Neural cell (in vitro differentiated cells): ENCODE data around the gene GSTM3. TPM values are rescaled to one million over a fixed set of nuclear protein-coding genes. Genes with fewer than 3 reads are reported as not detected.

Experiments used
- H2AFZ ChIP-seq: fragments of 200-600, 300-800 bp; sonication (generic), shearing (Covaris generic); 2 replicates; pipeline ENCODE4 v1.6.0; 2014; ENCODE audit warnings: low read depth, mild to moderate bottlenecking, antibody characterized with exemption, low read length, moderate library complexity
- H3F3A ChIP-seq: fragments of 200-600 bp; shearing (Covaris generic); 2 replicates; pipeline ENCODE4 v1.6.1; 2016; ENCODE audit warnings: mild to moderate bottlenecking, moderate library complexity, mixed read lengths, antibody characterized with exemption, low read length; ENCODE audit not compliant: insufficient read depth, poor library complexity, severe bottlenecking
- H3K27ac ChIP-seq: fragments of 200-600, 300-800 bp; sonication (generic), shearing (Covaris generic); 2 replicates; pipeline ENCODE4 v1.5.1; 2014; ENCODE audit warnings: mild to moderate bottlenecking, low read length, moderate library complexity
- H3K27me3 ChIP-seq: fragments of 300-800, 200-600 bp; sonication (generic), shearing (Covaris generic); 2 replicates; pipeline ENCODE4 v1.6.0; 2014; ENCODE audit warnings: mild to moderate bottlenecking, low read depth, low read length, moderate library complexity; ENCODE audit not compliant: insufficient read depth
- H3K36me3 ChIP-seq: fragments of 300-800, 200-600 bp; sonication (generic), shearing (Covaris generic); 2 replicates; pipeline ENCODE4 v1.5.1; 2014; ENCODE audit warnings: mild to moderate bottlenecking, antibody characterized with exemption, low read length, moderate library complexity; ENCODE audit not compliant: insufficient read depth
- H3K4me2 ChIP-seq: fragments of 300-800, 200-600 bp; sonication (generic), shearing (Covaris generic); 2 replicates; pipeline ENCODE4 v1.6.0; 2014; ENCODE audit warnings: mild to moderate bottlenecking, low read length
- H3K4me3 ChIP-seq: fragments of 300-800, 200-600 bp; sonication (generic), shearing (Covaris generic); 2 replicates; pipeline ENCODE4 v1.5.1; 2014; ENCODE audit warnings: mild to moderate bottlenecking, low read length, moderate library complexity
- H3K79me2 ChIP-seq: fragments of 200-600 bp; shearing (Covaris generic); replicated peaks from 2 replicates; pipeline ENCODE4 v1.6.0; 2014; ENCODE audit warnings: mild to moderate bottlenecking, low read length, moderate library complexity; ENCODE audit not compliant: insufficient read depth
- H3K9ac ChIP-seq: fragments of 300-800, 200-600 bp; sonication (generic), shearing (Covaris generic); 2 replicates; pipeline ENCODE4 v1.6.1; 2016; ENCODE audit warnings: mild to moderate bottlenecking, low read length, mixed read lengths
- H3K9me2 ChIP-seq: fragments of 200-600 bp; shearing (Covaris generic); 2 replicates; pipeline ENCODE4 v1.6.1; 2016; ENCODE audit warnings: mild to moderate bottlenecking, low read length, mixed read lengths; ENCODE audit not compliant: insufficient read depth
- H3K9me3 ChIP-seq: fragments of 200-600, 300-800 bp; sonication (generic), shearing (Covaris generic); 2 replicates; pipeline ENCODE4 v1.6.1; 2016; ENCODE audit warnings: mild to moderate bottlenecking, mixed run types, low read length, moderate library complexity, mixed read lengths
- H4K20me1 ChIP-seq: fragments of 200-600 bp; shearing (Covaris generic); 2 replicates; pipeline ENCODE4 v1.6.1; 2016; ENCODE audit warnings: mild to moderate bottlenecking, mixed run types; ENCODE audit not compliant: insufficient read depth
- CTCF ChIP-seq: fragments of 450-650 bp; IDR thresholded peaks from 2 replicates; pipeline ENCODE4 v1.5.1; 2014; ENCODE audit warnings: antibody characterized with exemption, mild to moderate bottlenecking, moderate library complexity; ENCODE audit not compliant: poor library complexity, severe bottlenecking
- MXI1 ChIP-seq: fragments of 450-650 bp; conservative IDR thresholded peaks from 2 replicates; pipeline ENCODE4 v1.6.1; 2014; ENCODE audit warnings: antibody characterized with exemption, mild to moderate bottlenecking; ENCODE audit not compliant: poor library complexity, severe bottlenecking
- POLR2AphosphoS5 ChIP-seq: IDR thresholded peaks from 2 replicates; pipeline ENCODE4 v1.6.1; 2012
- RAD21 ChIP-seq: fragments of 450-650 bp; conservative IDR thresholded peaks from 2 replicates; pipeline ENCODE4 v1.6.1; 2014; ENCODE audit warnings: antibody characterized with exemption, mild to moderate bottlenecking, moderate library complexity
- SMC3 ChIP-seq: fragments of 450-650 bp; conservative IDR thresholded peaks from 2 replicates; pipeline ENCODE4 v1.6.1; 2014; ENCODE audit warnings: antibody characterized with exemption, mild to moderate bottlenecking, moderate library complexity; ENCODE audit not compliant: poor library complexity
- TAF1 ChIP-seq: IDR thresholded peaks from 2 replicates; pipeline ENCODE4 v1.6.1; 2012; ENCODE audit warnings: low read depth
- polyA plus RNA-seq: library from polyadenylated mRNA; depleted of rRNA; stranded (reverse); fragments of >200 nt; gene quantifications from 2 replicates; pipeline ENCODE4 v1.2.3, GENCODE V29; 2014
- TF ChIP-seq, protein P1 (sequence below): IDR thresholded peaks from 2 replicates; pipeline ENCODE4 v1.6.1; 2012; ENCODE audit warnings: borderline replicate concordance

The GSTM3 gene
- polyA plus RNA-seq, 1 donor from 2014 or later, result 195 TPM

DNA sequence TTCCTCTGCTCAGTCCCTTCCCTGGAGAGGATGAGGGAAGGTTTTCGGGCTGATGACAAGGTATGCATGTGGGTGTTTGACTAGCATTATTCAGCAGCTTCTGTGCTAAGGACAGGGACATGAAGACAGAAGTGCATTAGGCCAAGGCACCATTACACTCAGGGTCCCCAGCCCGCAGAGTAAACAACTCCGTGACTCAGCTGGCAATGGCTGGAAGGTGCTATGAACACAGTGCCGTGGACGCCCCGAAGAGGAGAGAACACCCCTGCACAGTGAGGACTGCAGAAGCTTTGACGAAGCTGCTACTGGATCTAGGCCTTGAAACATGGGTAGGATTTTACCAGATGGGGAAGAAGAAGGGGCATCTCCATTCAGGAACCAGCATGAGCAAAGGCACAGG is 36.6 kb upstream of the GSTM3 start:
- H3K4me2 ChIP-seq, result no peak overlapping the region
- H3K79me2 ChIP-seq, result no peaks in the 10 kb centered on the region
- H3F3A ChIP-seq, result no peaks in the 10 kb centered on the region
- H3K27ac ChIP-seq, result no peak overlapping the region
- no peak overlapping the region for H3K4me3 ChIP-seq
- no peaks in the 10 kb centered on the region for H4K20me1 ChIP-seq
- H3K27me3 ChIP-seq, result no peaks in the 10 kb centered on the region
- H3K9ac ChIP-seq, result no peak overlapping the region
- TF ChIP-seq SMC3 (no peak), RAD21 (no peak)
- TF ChIP-seq, protein P1, sequence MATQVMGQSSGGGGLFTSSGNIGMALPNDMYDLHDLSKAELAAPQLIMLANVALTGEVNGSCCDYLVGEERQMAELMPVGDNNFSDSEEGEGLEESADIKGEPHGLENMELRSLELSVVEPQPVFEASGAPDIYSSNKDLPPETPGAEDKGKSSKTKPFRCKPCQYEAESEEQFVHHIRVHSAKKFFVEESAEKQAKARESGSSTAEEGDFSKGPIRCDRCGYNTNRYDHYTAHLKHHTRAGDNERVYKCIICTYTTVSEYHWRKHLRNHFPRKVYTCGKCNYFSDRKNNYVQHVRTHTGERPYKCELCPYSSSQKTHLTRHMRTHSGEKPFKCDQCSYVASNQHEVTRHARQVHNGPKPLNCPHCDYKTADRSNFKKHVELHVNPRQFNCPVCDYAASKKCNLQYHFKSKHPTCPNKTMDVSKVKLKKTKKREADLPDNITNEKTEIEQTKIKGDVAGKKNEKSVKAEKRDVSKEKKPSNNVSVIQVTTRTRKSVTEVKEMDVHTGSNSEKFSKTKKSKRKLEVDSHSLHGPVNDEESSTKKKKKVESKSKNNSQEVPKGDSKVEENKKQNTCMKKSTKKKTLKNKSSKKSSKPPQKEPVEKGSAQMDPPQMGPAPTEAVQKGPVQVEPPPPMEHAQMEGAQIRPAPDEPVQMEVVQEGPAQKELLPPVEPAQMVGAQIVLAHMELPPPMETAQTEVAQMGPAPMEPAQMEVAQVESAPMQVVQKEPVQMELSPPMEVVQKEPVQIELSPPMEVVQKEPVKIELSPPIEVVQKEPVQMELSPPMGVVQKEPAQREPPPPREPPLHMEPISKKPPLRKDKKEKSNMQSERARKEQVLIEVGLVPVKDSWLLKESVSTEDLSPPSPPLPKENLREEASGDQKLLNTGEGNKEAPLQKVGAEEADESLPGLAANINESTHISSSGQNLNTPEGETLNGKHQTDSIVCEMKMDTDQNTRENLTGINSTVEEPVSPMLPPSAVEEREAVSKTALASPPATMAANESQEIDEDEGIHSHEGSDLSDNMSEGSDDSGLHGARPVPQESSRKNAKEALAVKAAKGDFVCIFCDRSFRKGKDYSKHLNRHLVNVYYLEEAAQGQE, result no peak
- no peaks in the 10 kb centered on the region for H3K9me2 ChIP-seq
- peaks cover 4% of the 10 kb centered on the region for H3K9me3 ChIP-seq
- H3K36me3 ChIP-seq, result no peaks in the 10 kb centered on the region
- H2AFZ ChIP-seq, result peak overlapping the region; percentile 33

GRCh38 chr1:109776911-109777310 is 36.1 kb upstream of the GSTM3 start:
- Histone ChIP-seq H3K9me3 (peaks cover 4% of the 10 kb centered on the region), H3K79me2 (no peaks in the 10 kb centered on the region), H3K4me2 (no peak overlapping the region), H2AFZ (peak overlapping the region; percentile 33), H3F3A (no peaks in the 10 kb centered on the region), H3K4me3 (no peak overlapping the region), H3K27ac (no peak overlapping the region), H3K9me2 (no peaks in the 10 kb centered on the region), H3K36me3 (no peaks in the 10 kb centered on the region), H3K9ac (peak overlapping the region; percentile 12), H4K20me1 (no peaks in the 10 kb centered on the region), H3K27me3 (no peaks in the 10 kb centered on the region)
- TF ChIP-seq RAD21, result peak; percentile 99
- no peak for TF ChIP-seq POLR2AphosphoS5
- peak; percentile 99 for TF ChIP-seq SMC3
- peak; percentile 35 for TF ChIP-seq MXI1
- TF ChIP-seq, protein P1, result no peak
- peak; percentile 98 for TF ChIP-seq CTCF
- TF ChIP-seq TAF1, result no peak
